Upper lobe of right lung (tissue), 1 donor: Measurements from ENCODE around the gene MIEN1. TPM values are rescaled to one million over a fixed set of nuclear protein-coding genes. Genes with fewer than 3 reads are reported as not detected.
A peak's percentile ranks its signal among the peaks of the same experiment; 100 is the strongest.

Experiments used
- ATAC-seq: fragments of 200-7000 bp; cut with Tn5 transposase; one replicate; pipeline ENCODE4 v1.9.1; 2020; ENCODE audit warnings: mild to moderate bottlenecking, moderate library complexity
- DNase-seq: peaks from one replicate; pipeline ENCODE4 v3.0.0-alpha.2; 2020
- H3K27ac ChIP-seq: fragments of 200-600 bp; one replicate; pipeline ENCODE4 v1.8.0; 2022
- H3K27me3 ChIP-seq: fragments of 200-600 bp; one replicate; pipeline ENCODE4 v1.8.0; 2022; ENCODE audit warnings: mild to moderate bottlenecking
- H3K36me3 ChIP-seq: fragments of 200-600 bp; one replicate; pipeline ENCODE4 v1.8.0; 2022
- H3K4me1 ChIP-seq: fragments of 200-600 bp; one replicate; pipeline ENCODE4 v1.8.0; 2022
- H3K4me3 ChIP-seq: fragments of 200-600 bp; one replicate; pipeline ENCODE4 v1.8.0; 2022; ENCODE audit warnings: mild to moderate bottlenecking
- H3K9me3 ChIP-seq: fragments of 200-600 bp; one replicate; pipeline ENCODE4 v1.8.0; 2022
- CTCF ChIP-seq: fragments of 200-600 bp; IDR thresholded peaks from one replicate; pipeline ENCODE4 v1.8.0; 2022; ENCODE audit warnings: antibody characterized with exemption
- intact Hi-C: fragments of 100-400 bp; cut with DNase I; formaldehyde crosslinking; loops from one replicate; pipeline ENCODE4 v1.11.0; 2022
- total RNA-seq: library from RNA; stranded (reverse); fragmentation: NEBNext Ultra II Directional; extraction: Animal tissue kit (Norgen Biotek cat#: 25700); gene quantifications from one replicate; pipeline ENCODE4 v1.2.1, GENCODE V29; 2021
- donor health status: DM: no; HTN: yes; CAD: no; lungs with severe emphysema.

The MIEN1 gene
- total RNA-seq, 1 donor from 2014 or later, result 48.5 TPM

GRCh38 chr17:39754958-39755553, 24.7 kb upstream of the MIEN1 start:
- no peaks in the 10 kb centered on the region for H3K27me3 ChIP-seq
- intact Hi-C loops, result loop anchor here (10.0 kb wide), 1 partner anchor 130 kb away; the partner anchor contains the start of gene PPP1R1B
- peaks cover 13% of the 10 kb centered on the region for H3K4me1 ChIP-seq
- no peak for DNase-seq
- H3K27ac ChIP-seq, result peak overlapping the region; percentile 98
- H3K36me3 ChIP-seq, result no peaks in the 10 kb centered on the region
- H3K9me3 ChIP-seq, result no peaks in the 10 kb centered on the region
- TF ChIP-seq CTCF, result no peak
- ATAC-seq, result no peak
- H3K4me3 ChIP-seq, result peak overlapping the region; percentile 64

GRCh38 chr17:39754161-39754957, 24.0 kb upstream of the MIEN1 start:
- Histone ChIP-seq H3K27ac (peak overlapping the region; percentile 98), H3K9me3 (no peaks in the 10 kb centered on the region), H3K27me3 (no peaks in the 10 kb centered on the region), H3K4me1 (peaks cover 13% of the 10 kb centered on the region), H3K4me3 (peak overlapping the region; percentile 64), H3K36me3 (no peaks in the 10 kb centered on the region)
- TF ChIP-seq CTCF, result peak; percentile 90
- ATAC-seq (peak; percentile 94), DNase-seq (peak; percentile 99)
- intact Hi-C loops, result loop anchor here (10.0 kb wide), 1 partner anchor 130 kb away; the partner anchor contains the start of gene PPP1R1B

- intact Hi-C loops, result loop anchor here (10.0 kb wide), 1 partner anchor 129 kb away; the partner anchor contains the start of gene PPP1R1B
- peak; percentile 61 for ATAC-seq
- DNase-seq, result no peak
- Histone ChIP-seq H3K4me1 (peaks cover 13% of the 10 kb centered on the region), H3K27ac (peak overlapping the region; percentile 98), H3K9me3 (no peaks in the 10 kb centered on the region), H3K27me3 (no peaks in the 10 kb centered on the region), H3K4me3 (peak overlapping the region; percentile 64), H3K36me3 (no peaks in the 10 kb centered on the region)
- TF ChIP-seq CTCF, result no peak
Measured at GRCh38 chr17:39753514-39754160, 23.3 kb upstream of the MIEN1 start.

GRCh38 chr17:39752241-39752881, 22.0 kb upstream of the MIEN1 start:
- intact Hi-C loops, result loop anchor here (10.0 kb wide), 1 partner anchor 128 kb away; the partner anchor contains the start of gene PPP1R1B

More at GRCh38 chr17:39752241-39752881, 22.0 kb upstream of the MIEN1 start:
- Histone ChIP-seq H3K9me3 (no peaks in the 10 kb centered on the region), H3K4me3 (no peak overlapping the region), H3K36me3 (no peaks in the 10 kb centered on the region), H3K4me1 (peaks cover 13% of the 10 kb centered on the region), H3K27ac (no peak overlapping the region), H3K27me3 (no peaks in the 10 kb centered on the region)
- TF ChIP-seq CTCF, result no peak
- no peak for ATAC-seq
- DNase-seq, result no peak
